ENCODE data around the gene KSR1. TPM values are rescaled to one million over a fixed set of nuclear protein-coding genes. Genes with fewer than 3 reads are reported as not detected.
A peak's percentile ranks its signal among the peaks of the same experiment; 100 is the strongest.

The KSR1 gene
- total and polyA plus RNA-seq, 11 donors = 6.1 to 31.1 (median 7.5) TPM

- Histone ChIP-seq H3K27me3 (no peaks in the 10 kb centered on the region), H3K36me3 (peaks cover 0 to 2% (median 0%) of the 10 kb centered on the region in 9 donors), H3K4me1 (peaks cover 0 to 43% (median 14%) of the 10 kb centered on the region in 12 donors), H3K4me3 (peak overlapping the region; percentile 73 to 92 (median 82)), H3K9me3 (no peaks in the 10 kb centered on the region), H3K27ac (peak overlapping the region; percentile 59 to 89 (median 77))
- peak in 4 of 5 donors; percentile 17 to 65 (median 45) for DNase-seq
- WGBS, 4 donors = 3 to 10% (median 5%) methylated on average over 25 to 57 of the region's 57 CpGs
- intact Hi-C loops (cut with DNase I) = loop anchor here in 9 of 10 donors (1.0 to 10.0 kb wide), 17 partner anchors 34 to 222 kb away; no protein-coding TSS in a partner anchor
- TF ChIP-seq CTCF (IDR thresholded peaks at IDR 0.05) (no peak), POLR2A (IDR thresholded peaks at IDR 0.05) (no peak)
- ATAC-seq = no peak
These were observed 572 bp downstream of the KSR1 start for GRCh38 chr17:27456681-27457359.

DNA sequence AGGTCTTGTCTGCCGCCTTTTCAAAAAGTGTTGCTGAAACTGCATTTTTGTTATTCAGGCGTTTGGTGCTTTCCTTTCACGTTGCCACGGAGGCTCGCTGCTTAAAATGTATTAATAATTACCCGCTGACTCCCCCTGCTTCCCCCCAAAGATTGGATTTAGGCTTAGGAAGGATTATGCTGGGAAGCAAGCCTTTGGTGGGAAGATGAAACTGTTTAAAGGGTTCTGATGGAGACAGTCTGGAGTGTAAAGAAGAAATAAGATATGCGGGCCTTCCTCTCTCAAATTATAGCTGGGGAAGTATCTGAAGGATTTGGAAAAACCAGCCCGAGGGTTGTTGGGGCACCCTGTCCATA is 1.1 kb downstream of the KSR1 start:
- peaks cover 0 to 48% (median 16%) of the 10 kb centered on the region in 12 donors for H3K4me1 ChIP-seq

GRCh38 chr17:27457731-27458523 is 1.7 kb downstream of the KSR1 start:
- DNase-seq (no peak), ATAC-seq (no peak)
- Histone ChIP-seq H3K4me1 (peaks cover 0 to 53% (median 17%) of the 10 kb centered on the region in 12 donors), H3K27ac (peak overlapping the region in 1 of 12 donors; percentile 69), H3K9me3 (no peaks in the 10 kb centered on the region), H3K36me3 (peaks cover 0 to 2% (median 0%) of the 10 kb centered on the region in 9 donors), H3K4me3 (peak overlapping the region in 11 of 12 donors; percentile 73 to 92 (median 81)), H3K27me3 (no peaks in the 10 kb centered on the region)
- TF ChIP-seq POLR2A (IDR thresholded peaks at IDR 0.05) (no peak), CTCF (IDR thresholded peaks at IDR 0.05) (no peak)
- 46 to 65% (median 55%) methylated on average over 14 of the region's 14 CpGs for WGBS, 4 donors
- intact Hi-C loops (cut with DNase I) = loop anchor here in 9 of 10 donors (2.0 to 10.0 kb wide), 16 partner anchors 33 to 223 kb away; no protein-coding TSS in a partner anchor

More for the DNA sequence above, 1.1 kb downstream of the KSR1 start:
- Histone ChIP-seq H3K27ac (peak overlapping the region in 4 of 12 donors; percentile 69 to 83 (median 78)), H3K36me3 (peaks cover 0 to 2% (median 0%) of the 10 kb centered on the region in 9 donors), H3K27me3 (no peaks in the 10 kb centered on the region), H3K9me3 (no peaks in the 10 kb centered on the region), H3K4me3 (peak overlapping the region; percentile 73 to 92 (median 82))
- intact Hi-C loops (cut with DNase I) = loop anchor here in 9 of 10 donors (2.0 to 10.0 kb wide), 16 partner anchors 33 to 223 kb away; no protein-coding TSS in a partner anchor
- ATAC-seq = no peak
- WGBS, 4 donors = 33 to 42% (median 37%) methylated on average over 8 of the region's 8 CpGs
- TF ChIP-seq CTCF (IDR thresholded peaks at IDR 0.05) (no peak), POLR2A (IDR thresholded peaks at IDR 0.05) (no peak)
- no peak for DNase-seq

- Histone ChIP-seq H3K27ac (no peak overlapping the region), H3K4me3 (peak overlapping the region in 5 of 12 donors; percentile 73 to 91 (median 82)), H3K36me3 (peaks cover 0 to 2% (median 0%) of the 10 kb centered on the region in 9 donors), H3K4me1 (peaks cover 0 to 59% (median 17%) of the 10 kb centered on the region in 12 donors), H3K27me3 (no peaks in the 10 kb centered on the region), H3K9me3 (no peaks in the 10 kb centered on the region)
- intact Hi-C loops (cut with DNase I) = loop anchor here in 9 of 10 donors (5.0 to 10.0 kb wide), 14 partner anchors 34 to 224 kb away; no protein-coding TSS in a partner anchor
- TF ChIP-seq POLR2A (IDR thresholded peaks at IDR 0.05) = no peak
- no peak for TF ChIP-seq CTCF (IDR thresholded peaks at IDR 0.05)
- no peak for ATAC-seq
- 70 to 81% (median 76%) methylated on average over 5 to 6 of the region's 6 CpGs for WGBS, 4 donors
- DNase-seq = no peak
These were observed 2.3 kb downstream of the KSR1 start for GRCh38 chr17:27458524-27458908.
